ENCODE data around the gene DROSHA.

DROSHA gene

GRCh38 chr5:31465291-31465690 lies 66.6 kb downstream of the DROSHA start:
- TF ChIP-seq GATA2 (IDR thresholded peaks at IDR 0.05; ENCODE audit: low read depth, low read length): no peak
- no peak for TF ChIP-seq GATA3 (IDR thresholded peaks at IDR 0.05; ENCODE audit: low read depth, low read length)

GRCh38 chr5:31464081-31464480 lies 67.8 kb downstream of the DROSHA start:
- TF ChIP-seq GATA3 (IDR thresholded peaks at IDR 0.05; ENCODE audit: low read depth, low read length) (no peak), GATA2 (IDR thresholded peaks at IDR 0.05; ENCODE audit: low read depth, low read length) (no peak)

GRCh38 chr5:31463351-31463750 lies 68.5 kb downstream of the DROSHA start:
- no peak for TF ChIP-seq GATA2 (IDR thresholded peaks at IDR 0.05; ENCODE audit: low read depth, low read length)
- TF ChIP-seq GATA3 (IDR thresholded peaks at IDR 0.05; ENCODE audit: low read depth, low read length): no peak

GRCh38 chr5:31459594-31459993 lies 72.3 kb downstream of the DROSHA start:
- TF ChIP-seq GATA2 (IDR thresholded peaks at IDR 0.05; ENCODE audit: low read depth, low read length): no peak
- TF ChIP-seq GATA3 (IDR thresholded peaks at IDR 0.05; ENCODE audit: low read depth, low read length): no peak

GRCh38 chr5:31455172-31455571 lies 76.7 kb downstream of the DROSHA start:
- no peak for TF ChIP-seq GATA3 (IDR thresholded peaks at IDR 0.05; ENCODE audit: low read depth, low read length)
- TF ChIP-seq GATA2 (IDR thresholded peaks at IDR 0.05; ENCODE audit: low read depth, low read length): no peak

- TF ChIP-seq GATA2 (IDR thresholded peaks at IDR 0.05; ENCODE audit: low read depth, low read length) (no peak), GATA3 (IDR thresholded peaks at IDR 0.05; ENCODE audit: low read depth, low read length) (no peak)
Measured at GRCh38 chr5:31453522-31453921, 78.4 kb downstream of the DROSHA start.

GRCh38 chr5:31452314-31452713 lies 79.6 kb downstream of the DROSHA start:
- TF ChIP-seq GATA3 (IDR thresholded peaks at IDR 0.05; ENCODE audit: low read depth, low read length) (no peak), GATA2 (IDR thresholded peaks at IDR 0.05; ENCODE audit: low read depth, low read length) (no peak)

GRCh38 chr5:31449962-31450361 lies 81.9 kb downstream of the DROSHA start:
- no peak for TF ChIP-seq GATA2 (IDR thresholded peaks at IDR 0.05; ENCODE audit: low read depth, low read length)

- TF ChIP-seq GATA3 (IDR thresholded peaks at IDR 0.05; ENCODE audit: low read depth, low read length): no peak
- no peak for TF ChIP-seq GATA2 (IDR thresholded peaks at IDR 0.05; ENCODE audit: low read depth, low read length)
Measured at GRCh38 chr5:31449174-31449573, 82.7 kb downstream of the DROSHA start.

- no peak for TF ChIP-seq GATA2 (IDR thresholded peaks at IDR 0.05; ENCODE audit: low read depth, low read length)
- TF ChIP-seq GATA3 (IDR thresholded peaks at IDR 0.05; ENCODE audit: low read depth, low read length): no peak
Measured at GRCh38 chr5:31445041-31445600, 86.8 kb downstream of the DROSHA start.

GRCh38 chr5:31443572-31443971 lies 88.3 kb downstream of the DROSHA start:
- TF ChIP-seq GATA2 (IDR thresholded peaks at IDR 0.05; ENCODE audit: low read depth, low read length): no peak
- TF ChIP-seq GATA3 (IDR thresholded peaks at IDR 0.05; ENCODE audit: low read depth, low read length): no peak

- TF ChIP-seq GATA3 (IDR thresholded peaks at IDR 0.05; ENCODE audit: low read depth, low read length): no peak
- TF ChIP-seq GATA2 (IDR thresholded peaks at IDR 0.05; ENCODE audit: low read depth, low read length): no peak
Measured at GRCh38 chr5:31442058-31442745, 89.7 kb downstream of the DROSHA start.

- no peak for TF ChIP-seq GATA3 (IDR thresholded peaks at IDR 0.05; ENCODE audit: low read depth, low read length)
- TF ChIP-seq GATA2 (IDR thresholded peaks at IDR 0.05; ENCODE audit: low read depth, low read length): no peak
Measured at GRCh38 chr5:31436851-31437250, 95.0 kb downstream of the DROSHA start.

GRCh38 chr5:31435730-31436129 lies 96.2 kb downstream of the DROSHA start:
- TF ChIP-seq GATA2 (IDR thresholded peaks at IDR 0.05; ENCODE audit: low read depth, low read length) (no peak), GATA3 (IDR thresholded peaks at IDR 0.05; ENCODE audit: low read depth, low read length) (no peak)

- no peak for TF ChIP-seq GATA2 (IDR thresholded peaks at IDR 0.05; ENCODE audit: low read depth, low read length)
- no peak for TF ChIP-seq GATA3 (IDR thresholded peaks at IDR 0.05; ENCODE audit: low read depth, low read length)
Measured at GRCh38 chr5:31434898-31435297, 97.0 kb downstream of the DROSHA start.
